Thyroid gland (tissue), 4 donors: ENCODE results near the gene B4GAT1. TPM values are rescaled to one million over a fixed set of nuclear protein-coding genes. Genes with fewer than 3 reads are reported as not detected.

Experiments
- DNase-seq, 2 donors: peaks; one replicate each; pipeline ENCODE4 v3.0.0-alpha.2; 2019
- H3K27ac ChIP-seq, 3 donors: fragments of 200-600 bp; sonication (generic); 1 replicate in 2 of 3; 2 replicates in 1 of 3; pipeline ENCODE4 v1.5.1; 2016 to 2019; ENCODE audit warnings: mild to moderate bottlenecking in 1 of 3, moderate library complexity in 1 of 3
- H3K27me3 ChIP-seq: fragments of 200-600 bp; sonication (generic); one replicate; pipeline ENCODE4 v1.5.1; 2019
- H3K36me3 ChIP-seq, 2 donors: fragments of 200-600 bp; sonication (generic); one replicate each; pipeline ENCODE4 v1.5.1; 2016 to 2019
- H3K4me1 ChIP-seq, 2 donors: fragments of 200-600 bp; sonication (generic); one replicate each; pipeline ENCODE4 v1.5.1; 2017 to 2019
- H3K4me3 ChIP-seq, 3 donors: fragments of 200-600 bp; sonication (generic); replicated peaks in 1 of 3; 1 replicate in 2 of 3; 2 replicates in 1 of 3; pipeline ENCODE4 v1.5.1; 2016; ENCODE audit warnings: mild to moderate bottlenecking in 1 of 3
- H3K9me3 ChIP-seq: fragments of 200-600 bp; sonication (generic); one replicate; pipeline ENCODE4 v1.5.1; 2017
- POLR2A ChIP-seq, 2 donors: fragments of 450-650 bp; IDR thresholded peaks; one replicate each; pipeline ENCODE4 v1.6.1; 2017; ENCODE audit warnings: antibody characterized with exemption in 2 of 2, mild to moderate bottlenecking in 2 of 2, moderate library complexity in 1 of 2
- WGBS, 2 donors: methylation state at CpG; one replicate each; pipeline ENCODE4 v1.1.5; 2017; 5-methylcytosine and 5-hydroxymethylcytosine counted together
- intact Hi-C: fragments of 100-400 bp; cut with DNase I; formaldehyde crosslinking; loops from one replicate; pipeline ENCODE4 v1.15.1; 2023
- total RNA-seq, 4 donors: library from RNA; depleted of rRNA; stranded (reverse); fragments of >200 nt; gene quantifications; one replicate each; pipeline ENCODE4 v1.2.3, GENCODE V29; 2016
- TF ChIP-seq, protein P1 (sequence below), 6 experiments: fragments of 200-600 bp in 3 of 6; fragments of 450-650 bp in 3 of 6; sonication (generic) in 3 of 6; IDR thresholded peaks; one replicate each; pipeline ENCODE4 v1.5.1; 2016 to 2019; ENCODE audit warnings: antibody characterized with exemption in 6 of 6, mild to moderate bottlenecking in 2 of 6, inconsistent platforms in 1 of 6, moderate library complexity in 1 of 6

B4GAT1 gene
- total RNA-seq, 4 donors from 2014 or later: 41.1 to 67.2 (median 49.5) TPM

DNA sequence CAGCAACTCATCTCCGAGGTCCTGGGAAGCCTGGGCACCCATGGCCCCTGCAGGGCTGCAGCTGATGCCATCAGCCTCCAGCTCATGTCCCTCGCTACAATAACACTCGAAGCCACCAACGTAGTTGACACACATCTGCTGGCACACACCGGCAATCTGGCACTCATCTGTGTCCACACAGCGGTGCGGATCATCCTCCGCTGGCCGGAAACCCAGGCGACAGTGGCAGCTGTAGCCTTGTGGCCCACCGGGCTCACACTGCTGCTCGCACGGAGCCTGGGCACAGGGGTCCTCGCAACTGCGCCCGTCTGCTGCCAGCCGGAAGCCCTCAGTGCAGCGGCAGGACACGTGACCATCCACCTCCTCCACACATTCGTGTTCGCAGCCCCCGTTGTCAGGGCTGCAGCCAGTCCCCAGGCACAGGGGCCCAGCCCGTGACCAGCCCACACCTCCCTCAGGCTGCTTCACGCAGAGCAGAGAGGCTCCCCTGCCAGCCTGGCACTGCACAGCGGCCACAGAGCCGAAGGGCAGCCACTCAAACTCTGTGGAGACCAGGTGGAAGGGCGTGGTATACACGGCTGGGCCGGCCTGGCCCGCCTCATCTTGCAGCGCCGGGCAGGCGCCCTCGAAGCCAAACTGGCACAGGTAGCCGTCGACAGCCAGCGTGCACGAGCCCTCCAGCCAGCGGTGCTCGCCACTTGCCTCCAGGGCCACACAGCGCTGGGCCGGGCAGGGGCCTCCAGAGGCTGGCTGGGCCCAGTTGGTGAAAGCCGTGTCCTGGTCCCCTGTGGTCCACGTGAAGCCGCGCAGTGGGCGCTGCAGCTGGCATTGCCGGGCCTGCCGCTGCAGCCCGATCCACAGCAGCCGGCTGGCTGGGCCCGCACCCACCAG is 31.3 kb downstream of the B4GAT1 start:
- WGBS, 2 donors: 69 to 71% methylated on average over 30 of the region's 52 CpGs
- Histone ChIP-seq H3K4me1 (peaks cover 6 to 32% of the 10 kb centered on the region in 2 donors), H3K9me3 (no peaks in the 10 kb centered on the region), H3K27ac (peak overlapping the region in 1 of 3 donors; percentile 53), H3K4me3 (peak overlapping the region in 1 of 3 donors; percentile 26), H3K36me3 (no peaks in the 10 kb centered on the region), H3K27me3 (peaks cover 3% of the 10 kb centered on the region)
- intact Hi-C loops: no loop called here
- TF ChIP-seq, protein P1, sequence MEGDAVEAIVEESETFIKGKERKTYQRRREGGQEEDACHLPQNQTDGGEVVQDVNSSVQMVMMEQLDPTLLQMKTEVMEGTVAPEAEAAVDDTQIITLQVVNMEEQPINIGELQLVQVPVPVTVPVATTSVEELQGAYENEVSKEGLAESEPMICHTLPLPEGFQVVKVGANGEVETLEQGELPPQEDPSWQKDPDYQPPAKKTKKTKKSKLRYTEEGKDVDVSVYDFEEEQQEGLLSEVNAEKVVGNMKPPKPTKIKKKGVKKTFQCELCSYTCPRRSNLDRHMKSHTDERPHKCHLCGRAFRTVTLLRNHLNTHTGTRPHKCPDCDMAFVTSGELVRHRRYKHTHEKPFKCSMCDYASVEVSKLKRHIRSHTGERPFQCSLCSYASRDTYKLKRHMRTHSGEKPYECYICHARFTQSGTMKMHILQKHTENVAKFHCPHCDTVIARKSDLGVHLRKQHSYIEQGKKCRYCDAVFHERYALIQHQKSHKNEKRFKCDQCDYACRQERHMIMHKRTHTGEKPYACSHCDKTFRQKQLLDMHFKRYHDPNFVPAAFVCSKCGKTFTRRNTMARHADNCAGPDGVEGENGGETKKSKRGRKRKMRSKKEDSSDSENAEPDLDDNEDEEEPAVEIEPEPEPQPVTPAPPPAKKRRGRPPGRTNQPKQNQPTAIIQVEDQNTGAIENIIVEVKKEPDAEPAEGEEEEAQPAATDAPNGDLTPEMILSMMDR (IDR thresholded peaks at IDR 0.05): no peak
- TF ChIP-seq POLR2A (IDR thresholded peaks at IDR 0.05): no peak
- DNase-seq: no peak

DNA sequence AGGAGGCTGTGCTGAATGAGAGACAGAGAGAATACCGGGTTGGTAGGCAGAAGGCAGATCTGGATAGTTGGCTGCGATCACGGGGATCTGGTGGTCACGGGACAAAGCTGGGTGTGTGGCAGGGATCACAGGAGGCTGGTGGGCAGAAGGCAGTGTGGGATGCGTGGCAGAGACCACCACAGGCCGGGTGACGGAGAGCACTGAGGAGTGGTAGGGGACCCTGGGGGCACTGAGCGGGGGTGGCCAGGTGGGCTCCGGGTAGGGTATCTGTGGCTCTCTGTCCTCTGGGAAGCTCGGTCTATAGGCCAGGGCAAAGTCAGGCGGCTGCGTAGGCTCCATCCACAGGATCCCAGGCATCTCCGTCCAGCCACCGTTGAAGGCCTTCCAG is 31.9 kb downstream of the B4GAT1 start:
- H3K27ac ChIP-seq: peak overlapping the region in 1 of 3 donors; percentile 53
- peak overlapping the region in 1 of 3 donors; percentile 26 for H3K4me3 ChIP-seq
- DNase-seq: no peak
- peaks cover 3% of the 10 kb centered on the region for H3K27me3 ChIP-seq
- H3K4me1 ChIP-seq: peaks cover 6 to 32% of the 10 kb centered on the region in 2 donors
- no peaks in the 10 kb centered on the region for H3K9me3 ChIP-seq
- H3K36me3 ChIP-seq: no peaks in the 10 kb centered on the region
- no peak for TF ChIP-seq POLR2A (IDR thresholded peaks at IDR 0.05)
- TF ChIP-seq, protein P1 (IDR thresholded peaks at IDR 0.05): no peak
- intact Hi-C loops: no loop called here
- 78 to 86% methylated on average over 14 of the region's 14 CpGs for WGBS, 2 donors

DNA sequence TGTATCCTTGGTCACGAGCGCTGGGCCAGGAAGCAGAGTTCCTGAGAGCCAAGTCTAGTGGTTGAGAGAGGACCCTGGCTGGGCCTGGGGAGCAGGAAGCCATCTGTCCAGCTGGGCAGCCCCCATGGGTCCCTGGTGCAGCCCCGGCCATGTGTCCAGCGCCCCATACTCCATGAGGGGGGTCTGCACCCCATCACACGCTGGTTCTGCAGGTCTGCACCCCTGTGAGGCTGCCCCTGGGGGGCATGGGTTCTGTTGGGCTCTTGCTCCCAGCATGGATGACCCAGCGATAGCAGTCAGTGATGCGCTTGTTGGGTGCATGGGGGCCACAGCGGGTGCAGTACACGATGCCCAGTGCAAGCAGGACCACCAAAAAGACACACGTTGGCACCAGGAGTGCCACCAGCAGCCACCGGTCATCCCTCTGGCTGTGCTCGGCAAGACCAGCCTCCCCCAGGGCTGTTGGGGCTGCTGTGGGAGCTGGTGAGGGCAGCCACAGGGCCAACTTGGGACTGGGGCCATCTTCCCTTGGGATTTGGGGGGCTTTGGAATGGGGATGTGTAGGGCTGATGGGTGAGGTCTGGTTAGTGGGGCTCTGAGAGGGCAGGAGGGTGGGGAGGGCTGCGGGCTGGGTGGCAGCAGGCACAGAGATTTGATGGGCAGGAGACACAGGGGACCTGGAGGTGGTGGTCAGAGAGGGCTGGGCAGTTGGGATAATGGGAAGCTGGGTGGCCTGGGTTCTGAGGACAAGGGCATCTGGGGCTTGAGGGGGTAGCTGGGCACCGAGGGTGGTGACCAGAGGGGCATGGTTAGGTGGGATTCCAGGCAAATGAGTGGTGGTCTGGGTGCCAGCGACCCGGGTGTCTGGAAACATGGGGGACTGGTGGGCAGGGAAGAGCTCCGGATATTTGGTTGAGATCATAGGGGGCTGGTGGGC is 32.6 kb downstream of the B4GAT1 start:
- Histone ChIP-seq H3K4me3 (no peak overlapping the region), H3K4me1 (peaks cover 6 to 32% of the 10 kb centered on the region in 2 donors), H3K9me3 (no peaks in the 10 kb centered on the region), H3K27me3 (peaks cover 3% of the 10 kb centered on the region), H3K27ac (peak overlapping the region in 2 of 3 donors; percentile 8 to 73), H3K36me3 (no peaks in the 10 kb centered on the region)
- TF ChIP-seq, protein P1 (IDR thresholded peaks at IDR 0.05): no peak
- no peak for TF ChIP-seq POLR2A (IDR thresholded peaks at IDR 0.05)
- no peak for DNase-seq
- 83 to 88% methylated on average over 11 to 13 of the region's 17 CpGs for WGBS, 2 donors
- intact Hi-C loops: no loop called here

DNA sequence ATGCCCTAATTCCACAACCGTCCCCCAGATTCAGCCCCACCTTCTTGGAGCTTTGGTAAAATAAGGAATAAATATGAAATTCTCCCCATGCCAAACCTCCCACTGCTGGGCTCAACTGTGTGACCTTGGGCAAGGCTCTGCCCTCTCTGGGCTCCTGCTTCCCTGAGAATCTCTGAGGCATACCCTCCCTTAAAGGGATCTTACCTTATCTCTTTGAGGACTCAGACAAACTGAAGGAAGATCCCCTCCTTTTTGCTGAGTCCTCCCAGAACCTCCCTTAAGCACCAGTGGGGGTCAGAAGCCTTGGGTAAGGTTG is 33.3 kb downstream of the B4GAT1 start:
- peaks cover 6 to 32% of the 10 kb centered on the region in 2 donors for H3K4me1 ChIP-seq
- no peaks in the 10 kb centered on the region for H3K9me3 ChIP-seq
- DNase-seq: no peak
- peak overlapping the region in 2 of 3 donors; percentile 8 to 73 for H3K27ac ChIP-seq
- intact Hi-C loops: no loop called here
- no peak overlapping the region for H3K4me3 ChIP-seq
- WGBS, 2 donors: 76 to 79% methylated on average over 1 of the region's 1 CpG
- TF ChIP-seq POLR2A (IDR thresholded peaks at IDR 0.05): no peak
- no peaks in the 10 kb centered on the region for H3K36me3 ChIP-seq
- H3K27me3 ChIP-seq: peaks cover 3% of the 10 kb centered on the region

DNA sequence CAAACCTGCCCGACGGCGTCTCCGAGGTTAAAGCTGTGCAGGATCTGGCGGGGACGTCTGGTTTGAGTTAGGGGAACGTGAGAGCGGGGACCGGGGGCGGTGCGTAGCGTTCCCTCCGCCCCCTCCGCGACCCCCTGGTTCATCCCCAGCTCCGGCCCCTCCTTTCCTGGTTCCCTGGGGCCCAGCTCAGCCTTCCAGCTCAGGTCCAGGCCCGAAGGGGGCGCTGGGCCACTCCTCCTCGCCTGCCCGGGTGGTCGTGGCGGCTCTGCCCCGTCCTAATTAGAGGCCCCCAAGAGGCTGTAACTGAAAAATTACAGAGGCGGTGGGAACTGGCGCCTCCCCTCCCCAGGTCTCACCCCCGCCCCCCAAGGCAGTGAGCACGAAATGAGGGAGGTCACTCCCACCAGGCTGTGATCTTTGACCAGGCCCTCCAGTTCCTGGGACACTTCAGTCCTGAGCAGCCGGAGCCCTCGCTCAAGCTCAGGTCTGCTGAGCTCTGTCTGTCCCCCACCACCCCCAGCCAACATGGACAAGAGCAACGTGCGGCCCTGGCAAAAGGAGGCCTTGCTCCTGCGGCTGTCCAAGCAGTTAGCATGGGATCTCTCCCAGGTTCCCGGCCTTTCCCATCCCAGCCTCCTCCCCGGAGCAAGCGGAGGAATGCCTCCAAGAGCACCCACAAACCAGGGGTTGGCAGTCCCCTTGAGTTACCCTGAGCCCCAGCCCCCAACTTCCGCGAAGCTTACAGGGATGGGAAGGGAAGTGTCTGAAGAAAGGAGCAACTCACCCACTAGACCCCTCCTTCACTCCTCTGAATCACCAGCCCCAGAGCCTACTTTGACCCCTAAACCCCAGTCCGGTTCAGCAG is 33.9 kb downstream of the B4GAT1 start:
- intact Hi-C loops: no loop called here
- DNase-seq: no peak
- no peaks in the 10 kb centered on the region for H3K9me3 ChIP-seq
- TF ChIP-seq, protein P1 (IDR thresholded peaks at IDR 0.05): no peak
- no peak for TF ChIP-seq POLR2A (IDR thresholded peaks at IDR 0.05)
- H3K36me3 ChIP-seq: no peaks in the 10 kb centered on the region
- 40 to 42% methylated on average over 20 to 30 of the region's 38 CpGs for WGBS, 2 donors
- H3K27me3 ChIP-seq: peaks cover 3% of the 10 kb centered on the region
- H3K27ac ChIP-seq: peak overlapping the region; percentile 43 to 76 (median 73)
- H3K4me1 ChIP-seq: peaks cover 6 to 29% of the 10 kb centered on the region in 2 donors
- peak overlapping the region in 1 of 3 donors; percentile 21 for H3K4me3 ChIP-seq
